B cell (primary cell): ENCODE results near the gene TSPOAP1. TPM values are rescaled to one million over a fixed set of nuclear protein-coding genes. Genes with fewer than 3 reads are reported as not detected.

Experiments used
- ATAC-seq: fragments of 200-7000 bp; cut with Tn5 transposase; one replicate; pipeline ENCODE4 v1.10.0; 2021; ENCODE audit warnings: low read depth, mild to moderate bottlenecking, moderate number of reproducible peaks, moderate library complexity
- CTCF ChIA-PET: fragments of 350-600 bp; sonication (Branson Sonifier 250); formaldehyde crosslinking; loops from one replicate; lab custom pipeline; 2021; ENCODE audit warnings: antibody characterized with exemption, inconsistent platforms; lab: Charles Lee
- POLR2A ChIA-PET: fragments of 350-600 bp; sonication (Branson Sonifier 250); formaldehyde crosslinking; loops from one replicate; lab custom pipeline; 2021; ENCODE audit warnings: antibody characterized with exemption; lab: Charles Lee
- DNase-seq: peaks from one replicate; pipeline ENCODE4 v3.0.0; 2013
- H2AFZ ChIP-seq: 2 replicates; pipeline ENCODE4 v1.6.1; 2012; ENCODE audit warnings: mild to moderate bottlenecking, low read depth, low read length; ENCODE audit not compliant: insufficient read depth, poor library complexity, severe bottlenecking
- H3K27ac ChIP-seq, 2 donors: 1 replicate in 1 of 2; 2 replicates in 1 of 2; pipeline ENCODE4 v1.5.1; 2012 to 2013; ENCODE audit warnings: low read length in 2 of 2, mild to moderate bottlenecking in 2 of 2, moderate library complexity in 1 of 2
- H3K27me3 ChIP-seq, 4 experiments: fragments of 200-600 bp in 1 of 4; sonication (generic) in 1 of 4; replicated peaks in 1 of 4; 1 replicate in 2 of 4; 2 replicates in 2 of 4; pipeline versions ENCODE4 v1.6.1 to v1.7.0; 2013 to 2016; ENCODE audit warnings: low read length in 3 of 4, mild to moderate bottlenecking in 2 of 4, mixed read lengths in 1 of 4, moderate library complexity in 1 of 4; ENCODE audit not compliant: insufficient read depth in 4 of 4, control insufficient read depth in 3 of 4; ENCODE audit errors: control extremely low read depth in 1 of 4
- H3K36me3 ChIP-seq, 2 experiments: replicated peaks in 1 of 2; 1 replicate in 1 of 2; 2 replicates in 1 of 2; pipeline versions ENCODE4 v1.6.1 to v1.7.1; 2013; ENCODE audit warnings: low read length in 1 of 2; ENCODE audit not compliant: insufficient read depth in 2 of 2, control insufficient read depth in 1 of 2; ENCODE audit errors: control extremely low read depth in 1 of 2, extremely low read depth in 1 of 2
- H3K4me1 ChIP-seq, 2 donors: fragments of 200-600 bp in 1 of 2; sonication (generic) in 1 of 2; 1 replicate in 1 of 2; 2 replicates in 1 of 2; pipeline versions ENCODE4 v1.5.1 to v1.6.1; 2013 to 2017; ENCODE audit warnings: low read length in 2 of 2; ENCODE audit not compliant: control insufficient read depth in 2 of 2, insufficient read depth in 2 of 2
- H3K4me2 ChIP-seq: replicated peaks from 2 replicates; pipeline ENCODE3; 2012; ENCODE audit warnings: mild to moderate bottlenecking, low read depth, low read length; ENCODE audit not compliant: poor library complexity, severe bottlenecking
- H3K4me3 ChIP-seq, 5 experiments: fragments of 200-600 bp in 1 of 5; sonication (generic) in 1 of 5; 1 replicate in 3 of 5; 2 replicates in 2 of 5; pipeline versions ENCODE4 v1.5.1 to v1.7.0; 2011 to 2016; ENCODE audit warnings: low read length in 4 of 5, mild to moderate bottlenecking in 4 of 5, low read depth in 2 of 5, control low read depth in 1 of 5, moderate library complexity in 1 of 5; ENCODE audit not compliant: insufficient read depth in 1 of 5; ENCODE audit errors: control extremely low read depth in 1 of 5, extremely low read depth in 1 of 5
- H3K79me2 ChIP-seq: fragments of 200-600 bp; sonication (generic); one replicate; pipeline ENCODE4 v1.6.0; 2016; ENCODE audit warnings: low read length; ENCODE audit not compliant: control insufficient read depth, insufficient read depth
- H3K9ac ChIP-seq: fragments of 200-600 bp; sonication (generic); 2 replicates; pipeline ENCODE4 v1.6.1; 2017; ENCODE audit warnings: mild to moderate bottlenecking, low read length, moderate library complexity
- H3K9me3 ChIP-seq, 3 donors: one replicate each; pipeline versions ENCODE4 v1.6.1 to v1.7.1; 2013; ENCODE audit warnings: low read length in 2 of 3; ENCODE audit not compliant: control insufficient read depth in 2 of 3, insufficient read depth in 1 of 3; ENCODE audit errors: control extremely low read depth in 1 of 3
- H4K20me1 ChIP-seq: 2 replicates; pipeline ENCODE4 v1.6.0; 2012; ENCODE audit warnings: mild to moderate bottlenecking, low read length; ENCODE audit not compliant: insufficient read depth, control insufficient read depth, poor library complexity, severe bottlenecking
- H3K27ac Mint-ChIP-seq: one replicate; pipeline ENCODE4 v1.8.0; 2021; ENCODE audit warnings: mixed read lengths
- H3K27me3 Mint-ChIP-seq: one replicate; pipeline ENCODE4 v1.8.0; 2021; ENCODE audit warnings: mixed read lengths
- H3K4me1 Mint-ChIP-seq: one replicate; pipeline ENCODE4 v1.8.0; 2021; ENCODE audit warnings: mixed read lengths
- H3K4me3 Mint-ChIP-seq: one replicate; pipeline ENCODE4 v1.8.0; 2021; ENCODE audit warnings: mixed read lengths
- H3K9me3 Mint-ChIP-seq: one replicate; pipeline ENCODE4 v1.8.0; 2022; ENCODE audit warnings: mixed read lengths; ENCODE audit not compliant: insufficient read depth
- EZH2 ChIP-seq: IDR thresholded peaks from 2 replicates; pipeline ENCODE4 v1.6.1; 2012; ENCODE audit warnings: borderline replicate concordance, low read depth, mild to moderate bottlenecking, moderate library complexity, low read length; ENCODE audit not compliant: insufficient read depth, poor library complexity, severe bottlenecking
- WGBS: methylation state at CpG from one replicate; pipeline ENCODE4 v1.1.5; 2013; ENCODE audit warnings: missing lambda C conversion rate; ENCODE audit not compliant: insufficient coverage; 5-methylcytosine and 5-hydroxymethylcytosine counted together
- intact Hi-C: fragments of 100-400 bp; cut with micrococcal nuclease; formaldehyde crosslinking; loops from one replicate; pipeline ENCODE4 v1.10.0; 2022
- polyA plus RNA-seq: library from polyadenylated mRNA; depleted of rRNA; stranded (reverse); fragments of >200 nt; gene quantifications from 2 replicates; pipeline ENCODE4 v1.2.3, GENCODE V29; 2012
- total RNA-seq, 2 donors: library from RNA; stranded (reverse); fragments of 120-200 nt in 1 of 2; gene quantifications; 1 replicate in 1 of 2; 2 replicates in 1 of 2; pipeline versions ENCODE4 v1.2.3 to v1.2.4, GENCODE V29; 2013 to 2022
- TF ChIP-seq, protein P1 (sequence below): fragments of 200-600 bp; IDR thresholded peaks from one replicate; pipeline ENCODE4 v1.8.0; 2022; ENCODE audit warnings: antibody characterized with exemption, mild to moderate bottlenecking

Gene TSPOAP1
- total and polyA plus RNA-seq, 2 donors (not counting 1 experiment from before 2014, with no cell fraction given): 10.8 to 30.7 TPM

DNA sequence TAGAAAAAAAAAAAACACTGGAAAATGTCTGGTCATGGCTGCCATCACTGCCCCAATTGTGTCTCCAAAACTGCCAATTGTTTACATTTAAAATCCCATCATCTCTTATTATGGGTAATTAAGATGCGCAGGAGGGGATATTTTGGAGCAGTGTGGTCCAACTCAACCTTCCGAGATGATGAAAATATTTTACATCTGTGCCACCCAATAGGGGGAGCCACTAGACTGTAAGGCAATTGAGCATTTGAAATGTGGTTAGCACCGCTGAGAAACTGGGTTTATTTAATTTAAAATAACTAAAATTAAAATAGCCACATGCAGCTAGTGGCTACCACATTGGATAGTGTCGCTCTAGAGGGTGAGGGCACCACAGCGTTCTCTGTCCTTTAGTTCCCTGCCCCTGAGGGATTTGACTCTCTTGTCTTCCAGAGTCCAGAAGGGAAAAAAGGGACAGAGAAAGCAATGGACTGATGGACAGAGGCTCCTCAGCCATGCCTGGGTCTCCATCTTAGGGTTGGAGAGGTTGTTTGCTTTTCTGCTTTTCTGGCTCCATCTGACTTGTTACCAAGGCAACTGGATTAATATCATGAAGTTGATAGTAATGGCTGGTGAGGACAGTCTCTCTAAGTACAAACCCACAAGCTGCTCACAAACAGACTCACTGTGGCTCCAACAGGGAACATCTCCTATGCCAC, 51.3 kb downstream of the TSPOAP1 start:
- Histone ChIP-seq H3K27me3 (peaks cover 0 to 20% (median 0%) of the 10 kb centered on the region in 4 experiments), H3K79me2 (no peaks in the 10 kb centered on the region), H3K27ac (no peak overlapping the region), H3K4me1 (peaks cover 0 to 3% of the 10 kb centered on the region in 2 donors), H3K9ac (no peak overlapping the region), H4K20me1 (no peaks in the 10 kb centered on the region), H3K4me3 (no peak overlapping the region), H3K4me2 (no peak overlapping the region), H3K9me3 (peaks cover 0 to 3% (median 0%) of the 10 kb centered on the region in 3 donors), H3K36me3 (no peaks in the 10 kb centered on the region), H2AFZ (no peak overlapping the region)
- H3K4me1 Mint-ChIP-seq: peaks cover 3% of the 10 kb centered on the region
- CTCF ChIA-PET: interaction anchor here (0.7 kb wide), 1 partner anchor 163 kb away, joined by 3 read pairs; no protein-coding TSS in a partner anchor
- 70% methylated on average over 2 of the region's 5 CpGs for WGBS
- POLR2A ChIA-PET: no interaction called here
- H3K4me3 Mint-ChIP-seq: no peak overlapping the region
- H3K9me3 Mint-ChIP-seq: no peaks in the 10 kb centered on the region
- TF ChIP-seq, protein P1, sequence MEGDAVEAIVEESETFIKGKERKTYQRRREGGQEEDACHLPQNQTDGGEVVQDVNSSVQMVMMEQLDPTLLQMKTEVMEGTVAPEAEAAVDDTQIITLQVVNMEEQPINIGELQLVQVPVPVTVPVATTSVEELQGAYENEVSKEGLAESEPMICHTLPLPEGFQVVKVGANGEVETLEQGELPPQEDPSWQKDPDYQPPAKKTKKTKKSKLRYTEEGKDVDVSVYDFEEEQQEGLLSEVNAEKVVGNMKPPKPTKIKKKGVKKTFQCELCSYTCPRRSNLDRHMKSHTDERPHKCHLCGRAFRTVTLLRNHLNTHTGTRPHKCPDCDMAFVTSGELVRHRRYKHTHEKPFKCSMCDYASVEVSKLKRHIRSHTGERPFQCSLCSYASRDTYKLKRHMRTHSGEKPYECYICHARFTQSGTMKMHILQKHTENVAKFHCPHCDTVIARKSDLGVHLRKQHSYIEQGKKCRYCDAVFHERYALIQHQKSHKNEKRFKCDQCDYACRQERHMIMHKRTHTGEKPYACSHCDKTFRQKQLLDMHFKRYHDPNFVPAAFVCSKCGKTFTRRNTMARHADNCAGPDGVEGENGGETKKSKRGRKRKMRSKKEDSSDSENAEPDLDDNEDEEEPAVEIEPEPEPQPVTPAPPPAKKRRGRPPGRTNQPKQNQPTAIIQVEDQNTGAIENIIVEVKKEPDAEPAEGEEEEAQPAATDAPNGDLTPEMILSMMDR: peak; percentile 44
- no peak for TF ChIP-seq EZH2
- ATAC-seq (no peak), DNase-seq (peak; percentile 32)
- peaks cover 21% of the 10 kb centered on the region for H3K27me3 Mint-ChIP-seq
- no peak overlapping the region for H3K27ac Mint-ChIP-seq
- intact Hi-C loops: no loop called here

DNA sequence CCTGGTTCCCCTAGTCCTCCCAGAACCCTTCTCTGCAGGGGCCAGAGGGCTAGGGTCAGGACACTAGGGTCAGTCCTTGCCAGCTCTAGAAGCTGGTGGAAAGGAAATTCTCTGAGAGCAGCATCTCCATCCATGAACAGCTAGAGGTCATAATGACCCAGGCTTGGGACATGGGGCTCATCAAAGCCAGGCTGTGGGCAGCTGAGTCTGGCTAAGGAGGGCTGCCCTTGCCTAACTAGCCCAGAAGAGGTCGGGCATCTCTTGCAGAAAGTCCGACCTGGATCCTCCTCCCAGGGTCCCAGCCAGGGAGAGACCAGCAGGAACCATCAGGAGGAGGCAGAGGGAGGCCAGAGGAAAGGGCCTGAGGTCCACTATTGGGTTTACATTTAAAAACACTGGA, 52.2 kb downstream of the TSPOAP1 start:
- Histone ChIP-seq H3K4me2 (no peak overlapping the region), H3K27me3 (peaks cover 0 to 16% (median 0%) of the 10 kb centered on the region in 4 experiments), H3K4me1 (peaks cover 0 to 3% of the 10 kb centered on the region in 2 donors), H3K36me3 (no peaks in the 10 kb centered on the region), H4K20me1 (no peaks in the 10 kb centered on the region), H3K9me3 (peaks cover 0 to 3% (median 0%) of the 10 kb centered on the region in 3 donors), H3K27ac (no peak overlapping the region), H3K9ac (no peak overlapping the region), H2AFZ (no peak overlapping the region), H3K4me3 (no peak overlapping the region), H3K79me2 (no peaks in the 10 kb centered on the region)
- Mint-ChIP-seq H3K9me3 (no peaks in the 10 kb centered on the region), H3K27me3 (peaks cover 21% of the 10 kb centered on the region), H3K4me3 (no peak overlapping the region), H3K4me1 (peaks cover 3% of the 10 kb centered on the region), H3K27ac (no peak overlapping the region)
- no peak for TF ChIP-seq EZH2
- TF ChIP-seq, protein P1: no peak
- ATAC-seq: no peak
- ChIA-PET POLR2A (no interaction called here), CTCF (no interaction called here)
- WGBS: 60% methylated on average over 2 of the region's 2 CpGs
- intact Hi-C loops: no loop called here
- no peak for DNase-seq
